Vagina (tissue), 2 donors: Measurements from ENCODE around the gene LMTK3.

ENCODE experiments used
- CTCF ChIP-seq, 3 experiments: fragments of 450-650 bp in 2 of 3; fragments of 200-600 bp in 1 of 3; sonication (generic) in 1 of 3; IDR thresholded peaks; one replicate each; pipeline ENCODE4 v1.5.1; 2017 to 2019; ENCODE audit warnings: antibody characterized with exemption in 3 of 3, mild to moderate bottlenecking in 2 of 3, moderate library complexity in 2 of 3
- POLR2A ChIP-seq, 2 donors: fragments of 450-650 bp; IDR thresholded peaks; one replicate each; pipeline ENCODE4 v1.6.1; 2017; ENCODE audit warnings: antibody characterized with exemption in 2 of 2, mild to moderate bottlenecking in 2 of 2, moderate library complexity in 2 of 2

GRCh38 chr19:48508729-48509411, 2.8 kb downstream of the LMTK3 start:
- no peak for TF ChIP-seq CTCF (IDR thresholded peaks at IDR 0.05)
- no peak for TF ChIP-seq POLR2A (IDR thresholded peaks at IDR 0.05)
